Measurements from ENCODE around the gene LACRT.

DNA sequence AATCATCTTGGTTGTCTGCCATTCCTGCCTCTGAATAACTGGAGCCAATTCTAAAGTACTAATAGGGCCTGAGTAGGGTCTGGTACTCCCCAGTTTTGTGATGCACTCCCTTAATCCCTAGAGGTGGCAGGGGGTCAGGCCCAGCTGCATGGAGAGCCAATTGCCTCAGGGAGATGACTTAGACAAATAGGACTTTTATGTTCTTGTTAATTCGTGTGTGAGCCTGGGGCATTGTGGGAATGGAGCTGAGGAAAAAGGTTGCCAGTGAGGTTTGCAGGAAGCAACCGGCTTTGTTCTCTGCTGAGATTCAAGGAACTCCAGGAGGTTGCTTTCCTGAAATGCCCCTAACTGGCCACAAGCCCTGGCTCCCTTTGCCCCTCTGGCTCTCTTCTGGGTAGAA lies 20.2 kb upstream of the LACRT start:
- no peak for TF ChIP-seq EZH2 (IDR thresholded peaks at IDR 0.05; ENCODE audit: low read length)
- TF ChIP-seq, protein P1, sequence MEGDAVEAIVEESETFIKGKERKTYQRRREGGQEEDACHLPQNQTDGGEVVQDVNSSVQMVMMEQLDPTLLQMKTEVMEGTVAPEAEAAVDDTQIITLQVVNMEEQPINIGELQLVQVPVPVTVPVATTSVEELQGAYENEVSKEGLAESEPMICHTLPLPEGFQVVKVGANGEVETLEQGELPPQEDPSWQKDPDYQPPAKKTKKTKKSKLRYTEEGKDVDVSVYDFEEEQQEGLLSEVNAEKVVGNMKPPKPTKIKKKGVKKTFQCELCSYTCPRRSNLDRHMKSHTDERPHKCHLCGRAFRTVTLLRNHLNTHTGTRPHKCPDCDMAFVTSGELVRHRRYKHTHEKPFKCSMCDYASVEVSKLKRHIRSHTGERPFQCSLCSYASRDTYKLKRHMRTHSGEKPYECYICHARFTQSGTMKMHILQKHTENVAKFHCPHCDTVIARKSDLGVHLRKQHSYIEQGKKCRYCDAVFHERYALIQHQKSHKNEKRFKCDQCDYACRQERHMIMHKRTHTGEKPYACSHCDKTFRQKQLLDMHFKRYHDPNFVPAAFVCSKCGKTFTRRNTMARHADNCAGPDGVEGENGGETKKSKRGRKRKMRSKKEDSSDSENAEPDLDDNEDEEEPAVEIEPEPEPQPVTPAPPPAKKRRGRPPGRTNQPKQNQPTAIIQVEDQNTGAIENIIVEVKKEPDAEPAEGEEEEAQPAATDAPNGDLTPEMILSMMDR (optimal IDR thresholded peaks at IDR 0.05 in 1 of 3, IDR thresholded peaks at IDR 0.05 in 1 of 3, conservative IDR thresholded peaks at IDR 0.05 in 1 of 3; ENCODE audit: extremely low read depth in 1 of 3, insufficient read depth in 2 of 3, low read length in 3 of 3): no peak

Measured in keratinocyte (primary cell).